ENCODE measurements around the gene PHETA1.

GRCh38 chr12:111349748-111350520, 19.0 kb downstream of the PHETA1 start:
- TF ChIP-seq POLR2A (IDR thresholded peaks at IDR 0.05; ENCODE audit: low read depth, low read length): no peak
- TF ChIP-seq CTCF (IDR thresholded peaks at IDR 0.05; ENCODE audit: extremely low read depth in 1 of 2, insufficient read depth in 1 of 2, low read depth in 1 of 2, low read length in 2 of 2): no peak
- TF ChIP-seq MAX (IDR thresholded peaks at IDR 0.05; ENCODE audit: insufficient read depth, insufficient read length): no peak
- no peak for TF ChIP-seq EZH2 (IDR thresholded peaks at IDR 0.05; ENCODE audit: borderline replicate concordance, low read depth, low read length, severe bottlenecking)
- TF ChIP-seq MYC (IDR thresholded peaks at IDR 0.05; ENCODE audit: low read depth, low read length): no peak
- TF ChIP-seq FOS (IDR thresholded peaks at IDR 0.05; ENCODE audit: borderline replicate concordance, insufficient read depth, low read length): no peak
- TF ChIP-seq POLR2AphosphoS5 (IDR thresholded peaks at IDR 0.05; ENCODE audit: insufficient read depth, low read depth, low read length): no peak

Data from endothelial cell of umbilical vein (primary cell).